H1 (cell line): ENCODE measurements around the gene HOXD4. TPM values are rescaled to one million over a fixed set of nuclear protein-coding genes. Genes with fewer than 3 reads are reported as not detected.

Source experiments
- CTCF ChIA-PET: fragments of 300-600 bp; sonication (Branson Sonifier 250); formaldehyde crosslinking; loops from one replicate; lab custom pipeline; 2021; ENCODE audit not compliant: partially characterized antibody; lab: Charles Lee
- POLR2A ChIA-PET: fragments of 300-600 bp; sonication (Branson Sonifier 250); formaldehyde crosslinking; loops from one replicate; lab custom pipeline; 2021; ENCODE audit warnings: inconsistent platforms; ENCODE audit not compliant: partially characterized antibody; lab: Charles Lee
- DNase-seq, 2 experiments: peaks; one replicate each; pipeline versions ENCODE4 v3.0.0 to v3.0.0-alpha.2; 2010 to 2022; ENCODE audit warnings: low spot score in 2 of 2, low read depth in 1 of 2, mixed read lengths in 1 of 2
- FAIRE-seq: peaks from 2 replicates; lab custom pipeline; 2011; peaks lifted over from hg19 to GRCh38; lab: Jason Lieb, UNC
- H2AFZ ChIP-seq: 2 replicates; pipeline ENCODE4 v1.8.1; 2012; ENCODE audit warnings: low read length, inconsistent platforms
- H2AK5ac ChIP-seq: 2 replicates; pipeline ENCODE4 v1.6.1; 2013; ENCODE audit warnings: low read depth, low read length
- H2BK120ac ChIP-seq: replicated peaks from 2 replicates; pipeline ENCODE3; 2013; ENCODE audit warnings: low read depth, low read length, inconsistent platforms
- H2BK12ac ChIP-seq: 2 replicates; pipeline ENCODE4 v1.6.1; 2013; ENCODE audit warnings: low read depth, low read length
- H2BK15ac ChIP-seq: 2 replicates; pipeline ENCODE4 v1.6.1; 2013; ENCODE audit warnings: low read length
- H2BK20ac ChIP-seq: 2 replicates; pipeline ENCODE4 v1.6.1; 2013; ENCODE audit warnings: low read length
- H2BK5ac ChIP-seq: 2 replicates; pipeline ENCODE4 v1.6.1; 2013; ENCODE audit warnings: low read depth, low read length
- H3K14ac ChIP-seq: 2 replicates; pipeline ENCODE4 v1.6.1; 2013; ENCODE audit warnings: inconsistent platforms; ENCODE audit not compliant: insufficient read length
- H3K18ac ChIP-seq: 2 replicates; pipeline ENCODE4 v1.6.1; 2013; ENCODE audit warnings: low read length; ENCODE audit errors: extremely low read depth
- H3K23ac ChIP-seq: 2 replicates; pipeline ENCODE4 v1.6.1; 2013; ENCODE audit warnings: inconsistent platforms; ENCODE audit not compliant: insufficient read length
- H3K23me2 ChIP-seq: 2 replicates; pipeline ENCODE4 v1.6.1; 2013; ENCODE audit warnings: low read depth, low read length
- H3K27ac ChIP-seq: 2 replicates; pipeline ENCODE4 v1.6.1; 2011; ENCODE audit warnings: low read depth, low read length, inconsistent platforms
- H3K27me3 ChIP-seq, 4 experiments: replicated peaks in 1 of 4; 1 replicate in 1 of 4; 2 replicates in 3 of 4; pipeline versions ENCODE4 v1.6.1 to v1.8.1; 2011 to 2013; ENCODE audit warnings: low read length in 3 of 4, mild to moderate bottlenecking in 3 of 4, inconsistent platforms in 2 of 4, mixed read lengths in 2 of 4, moderate library complexity in 1 of 4; ENCODE audit not compliant: control insufficient read depth in 3 of 4, insufficient read depth in 3 of 4; ENCODE audit errors: extremely low read depth in 1 of 4
- H3K36me3 ChIP-seq, 4 experiments: 2 replicates each; pipeline versions ENCODE4 v1.6.1 to v1.8.1; 2011 to 2013; ENCODE audit warnings: mild to moderate bottlenecking in 4 of 4, low read length in 3 of 4, moderate library complexity in 2 of 4, control low read depth in 1 of 4, inconsistent platforms in 1 of 4; ENCODE audit not compliant: insufficient read depth in 4 of 4, control insufficient read depth in 2 of 4
- H3K4ac ChIP-seq: replicated peaks from 2 replicates; pipeline ENCODE3; 2013; ENCODE audit warnings: low read length, low read depth, mixed read lengths, inconsistent platforms; ENCODE audit not compliant: insufficient read length
- H3K4me1 ChIP-seq, 4 experiments: replicated peaks in 1 of 4; 1 replicate in 1 of 4; 2 replicates in 3 of 4; pipeline versions ENCODE4 v1.6.1 to v1.8.1; 2011 to 2013; ENCODE audit warnings: low read length in 3 of 4, inconsistent platforms in 2 of 4, mixed read lengths in 1 of 4; ENCODE audit not compliant: insufficient read depth in 4 of 4, control insufficient read depth in 3 of 4
- H3K4me2 ChIP-seq, 2 experiments: 2 replicates each; pipeline versions ENCODE4 v1.6.1 to v1.8.1; 2011 to 2013; ENCODE audit warnings: low read depth in 2 of 2, low read length in 2 of 2, control low read depth in 1 of 2, inconsistent platforms in 1 of 2, mild to moderate bottlenecking in 1 of 2; ENCODE audit not compliant: insufficient read depth in 1 of 2
- H3K4me3 ChIP-seq, 4 experiments: fragments of 200-600, 300-600 bp in 1 of 4; sonication (generic), shearing (Covaris generic), sonication (Bioruptor Twin) in 1 of 4; 2 replicates each; pipeline versions ENCODE4 v1.5.1 to v1.8.1; 2011 to 2016; ENCODE audit warnings: low read length in 4 of 4, low read depth in 3 of 4, control low read depth in 2 of 4, inconsistent platforms in 2 of 4, mild to moderate bottlenecking in 2 of 4, mixed read lengths in 1 of 4, moderate library complexity in 1 of 4; ENCODE audit not compliant: insufficient read depth in 2 of 4; ENCODE audit errors: extremely low read depth in 1 of 4
- H3K56ac ChIP-seq: replicated peaks from 2 replicates; pipeline ENCODE3; 2013; ENCODE audit warnings: low read depth, mild to moderate bottlenecking, mixed read lengths, low read length, inconsistent platforms; ENCODE audit not compliant: insufficient read length
- H3K79me1 ChIP-seq: 2 replicates; pipeline ENCODE4 v1.6.1; 2013; ENCODE audit warnings: low read depth, low read length, control low read depth
- H3K79me2 ChIP-seq, 2 experiments: 2 replicates each; pipeline versions ENCODE4 v1.6.1 to v1.8.1; 2012 to 2013; ENCODE audit warnings: low read length in 2 of 2, mild to moderate bottlenecking in 2 of 2, inconsistent platforms in 1 of 2; ENCODE audit not compliant: insufficient read depth in 2 of 2, control insufficient read depth in 1 of 2
- H3K9ac ChIP-seq, 4 experiments: replicated peaks in 1 of 4; 1 replicate in 1 of 4; 2 replicates in 3 of 4; pipeline versions ENCODE4 v1.6.1 to v1.8.1; 2011 to 2013; ENCODE audit warnings: low read depth in 3 of 4, low read length in 3 of 4, control low read depth in 2 of 4, mild to moderate bottlenecking in 2 of 4, moderate library complexity in 2 of 4, inconsistent platforms in 1 of 4; ENCODE audit errors: extremely low read depth in 1 of 4
- H3K9me3 ChIP-seq, 2 experiments: 2 replicates each; pipeline versions ENCODE4 v1.6.1 to v1.8.1; 2012 to 2013; ENCODE audit warnings: mild to moderate bottlenecking in 2 of 2, moderate library complexity in 2 of 2, control low read depth in 1 of 2, inconsistent platforms in 1 of 2, low read depth in 1 of 2, low read length in 1 of 2, mixed read lengths in 1 of 2; ENCODE audit not compliant: insufficient read depth in 2 of 2
- H4K20me1 ChIP-seq, 2 experiments: replicated peaks in 1 of 2; 2 replicates each; pipeline versions ENCODE3 to v1.8.1; 2011 to 2013; ENCODE audit warnings: inconsistent platforms in 2 of 2, low read length in 2 of 2, mild to moderate bottlenecking in 1 of 2; ENCODE audit not compliant: insufficient read depth in 2 of 2, control insufficient read depth in 1 of 2
- H4K5ac ChIP-seq: 2 replicates; pipeline ENCODE4 v1.6.1; 2013; ENCODE audit warnings: low read length, low read depth, mixed read lengths, inconsistent platforms; ENCODE audit not compliant: insufficient read length
- H4K8ac ChIP-seq: 2 replicates; pipeline ENCODE4 v1.8.0; 2013; ENCODE audit warnings: mild to moderate bottlenecking, moderate library complexity, low read length, inconsistent platforms; ENCODE audit not compliant: insufficient read depth; ENCODE audit errors: extremely low read depth
- H4K91ac ChIP-seq: replicated peaks from 2 replicates; pipeline ENCODE3; 2013; ENCODE audit warnings: low read length, mixed read lengths, inconsistent platforms; ENCODE audit not compliant: insufficient read length
- BCL11A ChIP-seq, 2 experiments: IDR thresholded peaks; one replicate each; pipeline ENCODE4 v1.6.1; 2011; ENCODE audit warnings: low read depth in 2 of 2, low read length in 2 of 2, mild to moderate bottlenecking in 2 of 2
- GABPA ChIP-seq: IDR thresholded peaks from 2 replicates; pipeline ENCODE4 v1.6.1; 2011; ENCODE audit warnings: mild to moderate bottlenecking, low read length, moderate library complexity, borderline replicate concordance; ENCODE audit not compliant: insufficient read depth
- KDM5A ChIP-seq: fragments of 200-600 bp; IDR thresholded peaks from 2 replicates; pipeline ENCODE4 v1.7.1; 2012; ENCODE audit warnings: mild to moderate bottlenecking, low read length, inconsistent platforms, mixed read lengths
- PHF8 ChIP-seq: fragments of 200-600 bp; sonication (generic); conservative IDR thresholded peaks from 2 replicates; pipeline ENCODE4 v1.7.1; 2012; ENCODE audit warnings: low read depth, mild to moderate bottlenecking, inconsistent platforms, low read length, moderate library complexity
- RAD21 ChIP-seq, 2 experiments: IDR thresholded peaks in 1 of 2; conservative IDR thresholded peaks in 1 of 2; 2 replicates each; pipeline ENCODE4 v1.6.1; 2011; ENCODE audit warnings: low read depth in 2 of 2, low read length in 2 of 2, improper control_type of control experiment in 1 of 2, inconsistent platforms in 1 of 2, mild to moderate bottlenecking in 1 of 2, moderate library complexity in 1 of 2
- SUZ12 ChIP-seq: fragments of 200-600 bp; sonication (generic); IDR thresholded peaks from 2 replicates; pipeline ENCODE4 v1.6.1; 2012; ENCODE audit warnings: mild to moderate bottlenecking, inconsistent platforms, low read length, moderate library complexity, mixed read lengths
- TAF1 ChIP-seq: IDR thresholded peaks from 2 replicates; pipeline ENCODE4 v1.6.1; 2011; ENCODE audit warnings: mild to moderate bottlenecking, low read depth, low read length
- TCF12 ChIP-seq: IDR thresholded peaks from 2 replicates; pipeline ENCODE4 v1.6.1; 2011; ENCODE audit warnings: low read depth, mild to moderate bottlenecking, low read length
- WGBS, 2 experiments: shearing (Covaris generic) in 1 of 2; methylation state at CpG; one replicate each; pipeline versions ENCODE4 v1.1.6 to v1.1.7; 2013 to 2015; ENCODE audit warnings: low lambda C conversion rate in 2 of 2, mixed read lengths in 2 of 2, inconsistent platforms in 1 of 2, low coverage in 1 of 2, missing lambda C conversion rate in 1 of 2; ENCODE audit not compliant: insufficient replicate concordance in 2 of 2, insufficient coverage in 1 of 2, insufficient read length in 1 of 2; ENCODE audit errors: extremely low coverage in 1 of 2, missing lambda C conversion rate in 1 of 2; 5-methylcytosine and 5-hydroxymethylcytosine counted together
- polyA plus RNA-seq, 7 experiments: library from polyadenylated mRNA; depleted of rRNA in 3 of 7; stranded (reverse) in 5 of 7; unstranded in 2 of 7; fragments of >200 nt in 5 of 7; fragments of 200-250 nt in 2 of 7; gene quantifications; 1 replicate in 5 of 7; 2 replicates in 1 of 7; 4 replicates in 1 of 7; pipeline versions ENCODE4 v1.2.1 to v1.2.3, GENCODE V29; 2011 to 2013; ENCODE audit warnings: missing spikeins in 2 of 7, mixed read lengths in 2 of 7
- total RNA-seq: library from RNA; stranded (reverse); fragmentation: NEBNext Ultra II Directional; extraction: Animal tissue kit (Norgen Biotek cat#: 25700); gene quantifications from 2 replicates; pipeline ENCODE4 v1.2.1, GENCODE V29; 2021
- TF ChIP-seq, protein P1 (sequence below): IDR thresholded peaks from 2 replicates; pipeline ENCODE4 v1.6.1; 2011; ENCODE audit warnings: low read depth, mild to moderate bottlenecking, low read length; ENCODE audit not compliant: insufficient read depth

HOXD4 gene
- total and polyA plus RNA-seq, 2 of the 8 experiments (the other 6 are each of a cell fraction or from before 2014, with no cell fraction given) = not detected

DNA sequence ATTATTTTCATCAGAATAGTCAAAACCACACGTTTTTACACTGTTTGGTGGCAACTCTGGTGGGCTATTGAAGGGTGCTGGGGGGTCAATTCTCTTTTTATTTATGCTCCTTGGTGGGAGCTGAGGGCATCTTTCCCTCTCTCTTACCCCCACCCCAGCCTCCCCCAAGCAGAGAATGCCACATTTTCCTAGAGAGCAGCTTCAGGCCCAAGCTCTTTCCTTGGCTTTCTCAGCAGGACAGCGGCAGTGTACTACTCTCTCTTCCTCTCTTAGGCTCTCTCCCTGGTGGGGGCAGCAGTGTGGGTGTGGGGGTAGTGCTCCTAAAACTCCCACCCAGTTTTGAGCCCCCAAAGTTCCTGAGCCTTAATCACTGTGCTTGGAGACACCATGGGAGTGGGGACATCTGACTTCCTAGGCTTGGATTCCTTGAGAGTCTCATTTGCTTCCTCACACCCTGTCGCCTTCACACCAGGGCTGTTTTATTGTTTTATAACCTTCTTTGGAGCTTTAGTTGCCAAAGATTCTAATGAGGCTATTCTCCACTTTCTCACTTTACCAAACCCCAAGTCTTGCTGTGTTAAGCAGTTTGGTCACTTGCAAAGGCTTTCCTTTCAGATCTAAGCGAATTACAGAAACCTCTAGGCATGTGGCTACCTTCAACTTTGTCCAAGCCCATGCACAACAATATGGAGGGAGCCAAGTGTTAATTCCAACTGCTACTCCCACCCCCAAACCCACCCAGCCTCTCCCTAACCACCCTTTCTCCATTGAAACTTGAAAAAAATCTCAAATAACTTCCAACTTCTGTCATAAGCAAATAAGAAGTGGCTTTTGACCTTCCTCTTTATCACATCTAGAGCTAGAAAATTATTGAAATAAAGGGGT, 6.0 kb upstream of the HOXD4 start:
- WGBS, 2 experiments = 28% methylated on average over 4 of the region's 4 CpGs; no CpG with 5 or more reads in 1 of the 2 experiments
- TF ChIP-seq KDM5A (no peak), GABPA (no peak), PHF8 (no peak), TCF12 (no peak), SUZ12 (no peak), TAF1 (no peak), RAD21 (IDR thresholded peaks at IDR 0.05 in 1 of 2, conservative IDR thresholded peaks at IDR 0.05 in 1 of 2; ENCODE audit: low read depth in 2 of 2, low read length in 2 of 2) (no peak), BCL11A (IDR thresholded peaks at IDR 0.05; ENCODE audit: low read depth in 2 of 2, low read length in 2 of 2) (no peak)
- TF ChIP-seq, protein P1, sequence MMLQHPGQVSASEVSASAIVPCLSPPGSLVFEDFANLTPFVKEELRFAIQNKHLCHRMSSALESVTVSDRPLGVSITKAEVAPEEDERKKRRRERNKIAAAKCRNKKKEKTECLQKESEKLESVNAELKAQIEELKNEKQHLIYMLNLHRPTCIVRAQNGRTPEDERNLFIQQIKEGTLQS = no peak

More for the DNA sequence above, 6.0 kb upstream of the HOXD4 start:
- Histone ChIP-seq H3K79me1 (no peaks in the 10 kb centered on the region), H2BK5ac (no peak overlapping the region), H3K36me3 (peaks cover 0 to 6% (median 0%) of the 10 kb centered on the region in 4 experiments; a peak in 1 of 8 replicates), H2BK120ac (no peak overlapping the region), H2BK12ac (no peak overlapping the region), H3K4me2 (no peak overlapping the region), H3K9ac (no peak overlapping the region), H3K23me2 (peaks cover 2% of the 10 kb centered on the region; the same call in 1 of the 2 replicates), H2AK5ac (no peak overlapping the region), H4K91ac (no peak overlapping the region), H3K4me3 (no peak overlapping the region), H4K8ac (no peak overlapping the region), H4K5ac (no peak overlapping the region), H3K23ac (no peak overlapping the region), H3K27me3 (peaks cover 88 to 100% (median 96%) of the 10 kb centered on the region in 4 experiments), H3K56ac (no peak overlapping the region), H3K9me3 (no peaks in the 10 kb centered on the region; a peak in 1 of 4 replicates), H3K14ac (no peak overlapping the region), H2BK20ac (no peak overlapping the region), H2AFZ (no peak overlapping the region), H4K20me1 (peaks cover 15 to 24% of the 10 kb centered on the region in 2 experiments), H3K18ac (no peak overlapping the region), H3K4ac (no peak overlapping the region), H3K79me2 (no peaks in the 10 kb centered on the region), H3K4me1 (peaks cover 0 to 6% (median 4%) of the 10 kb centered on the region in 4 experiments; a peak in 5 of 7 replicates), H3K27ac (no peak overlapping the region), H2BK15ac (no peak overlapping the region)
- no peak for DNase-seq
- no peak for FAIRE-seq
- CTCF ChIA-PET = interaction anchor here (0.6 to 10.0 kb wide), 13 partner anchors 10 to 508 kb away, joined by 3 to 119 read pairs (median 5); no protein-coding TSS in a partner anchor
- POLR2A ChIA-PET = no interaction called here
